HFFc6 (cell line): ENCODE results near the gene HPS3. TPM values are rescaled to one million over a fixed set of nuclear protein-coding genes. Genes with fewer than 3 reads are reported as not detected.
A peak's percentile ranks its signal among the peaks of the same experiment; 100 is the strongest.

Experiments
- DNase-seq: peaks from one replicate; pipeline ENCODE4 v3.0.0-alpha.2; 2018
- H3K27ac Mint-ChIP-seq: 2 replicates; pipeline ENCODE4 v1.8.0; 2020; ENCODE audit warnings: mild to moderate bottlenecking, mixed read lengths
- H3K27me3 Mint-ChIP-seq: 2 replicates; pipeline ENCODE4 v1.8.0; 2021; ENCODE audit warnings: mild to moderate bottlenecking, moderate library complexity, mixed read lengths; ENCODE audit not compliant: insufficient read depth
- H3K36me3 Mint-ChIP-seq: 2 replicates; pipeline ENCODE4 v1.8.0; 2021; ENCODE audit warnings: low read depth, mixed read lengths
- H3K4me1 Mint-ChIP-seq: 2 replicates; pipeline ENCODE4 v1.8.0; 2020; ENCODE audit warnings: low read depth, mixed read lengths
- H3K4me3 Mint-ChIP-seq: 2 replicates; pipeline ENCODE4 v1.8.0; 2020; ENCODE audit warnings: mild to moderate bottlenecking, moderate library complexity, mixed read lengths
- H3K9me3 Mint-ChIP-seq: 2 replicates; pipeline ENCODE4 v1.8.0; 2020; ENCODE audit warnings: mild to moderate bottlenecking, mixed read lengths
- long read RNA-seq: library from polyadenylated mRNA; unstranded; transcript quantifications from one replicate; pipeline ENCODE4 v2.0.0, GENCODE V29; 2019
- total RNA-seq, 6 experiments: library from RNA; stranded (reverse); fragmentation: NEBNext Ultra II Directional; extraction: Animal tissue kit (Norgen Biotek cat#: 25700); gene quantifications; 2 replicates in 1 of 6; 3 replicates in 5 of 6; pipeline ENCODE4 v1.2.3, GENCODE V29; 2021
- TF ChIP-seq, protein P1 (sequence below): fragments of 200-600 bp; sonication (generic); IDR thresholded peaks from 2 replicates; pipeline ENCODE4 v1.5.0; 2021; ENCODE audit warnings: antibody characterized with exemption, mild to moderate bottlenecking

Gene HPS3, protein sequence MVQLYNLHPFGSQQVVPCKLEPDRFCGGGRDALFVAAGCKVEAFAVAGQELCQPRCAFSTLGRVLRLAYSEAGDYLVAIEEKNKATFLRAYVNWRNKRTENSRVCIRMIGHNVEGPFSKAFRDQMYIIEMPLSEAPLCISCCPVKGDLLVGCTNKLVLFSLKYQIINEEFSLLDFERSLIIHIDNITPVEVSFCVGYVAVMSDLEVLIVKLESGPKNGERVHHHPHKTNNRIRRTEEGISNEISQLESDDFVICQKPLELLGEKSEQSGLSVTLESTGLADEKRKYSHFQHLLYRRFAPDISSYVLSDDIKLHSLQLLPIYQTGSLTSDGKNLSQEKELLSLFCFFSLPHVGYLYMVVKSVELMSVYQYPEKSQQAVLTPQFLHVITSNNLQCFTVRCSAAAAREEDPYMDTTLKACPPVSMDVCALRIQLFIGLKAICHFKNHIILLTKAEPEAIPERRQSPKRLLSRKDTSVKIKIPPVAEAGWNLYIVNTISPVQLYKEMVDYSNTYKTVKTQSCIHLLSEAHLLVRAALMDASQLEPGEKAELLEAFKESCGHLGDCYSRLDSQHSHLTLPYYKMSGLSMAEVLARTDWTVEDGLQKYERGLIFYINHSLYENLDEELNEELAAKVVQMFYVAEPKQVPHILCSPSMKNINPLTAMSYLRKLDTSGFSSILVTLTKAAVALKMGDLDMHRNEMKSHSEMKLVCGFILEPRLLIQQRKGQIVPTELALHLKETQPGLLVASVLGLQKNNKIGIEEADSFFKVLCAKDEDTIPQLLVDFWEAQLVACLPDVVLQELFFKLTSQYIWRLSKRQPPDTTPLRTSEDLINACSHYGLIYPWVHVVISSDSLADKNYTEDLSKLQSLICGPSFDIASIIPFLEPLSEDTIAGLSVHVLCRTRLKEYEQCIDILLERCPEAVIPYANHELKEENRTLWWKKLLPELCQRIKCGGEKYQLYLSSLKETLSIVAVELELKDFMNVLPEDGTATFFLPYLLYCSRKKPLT
- 10 to 100 TPM; 15.6 to 24.8 (median 20.7) TPM for total RNA-seq
- long read RNA-seq, full-length matches to known transcripts: 13 of 21 reads
- long read RNA-seq, partial matches to known transcripts: 7 of 21 reads
- long read RNA-seq, other reads (novel, unspliced or antisense): 1 of 21 reads

DNA sequence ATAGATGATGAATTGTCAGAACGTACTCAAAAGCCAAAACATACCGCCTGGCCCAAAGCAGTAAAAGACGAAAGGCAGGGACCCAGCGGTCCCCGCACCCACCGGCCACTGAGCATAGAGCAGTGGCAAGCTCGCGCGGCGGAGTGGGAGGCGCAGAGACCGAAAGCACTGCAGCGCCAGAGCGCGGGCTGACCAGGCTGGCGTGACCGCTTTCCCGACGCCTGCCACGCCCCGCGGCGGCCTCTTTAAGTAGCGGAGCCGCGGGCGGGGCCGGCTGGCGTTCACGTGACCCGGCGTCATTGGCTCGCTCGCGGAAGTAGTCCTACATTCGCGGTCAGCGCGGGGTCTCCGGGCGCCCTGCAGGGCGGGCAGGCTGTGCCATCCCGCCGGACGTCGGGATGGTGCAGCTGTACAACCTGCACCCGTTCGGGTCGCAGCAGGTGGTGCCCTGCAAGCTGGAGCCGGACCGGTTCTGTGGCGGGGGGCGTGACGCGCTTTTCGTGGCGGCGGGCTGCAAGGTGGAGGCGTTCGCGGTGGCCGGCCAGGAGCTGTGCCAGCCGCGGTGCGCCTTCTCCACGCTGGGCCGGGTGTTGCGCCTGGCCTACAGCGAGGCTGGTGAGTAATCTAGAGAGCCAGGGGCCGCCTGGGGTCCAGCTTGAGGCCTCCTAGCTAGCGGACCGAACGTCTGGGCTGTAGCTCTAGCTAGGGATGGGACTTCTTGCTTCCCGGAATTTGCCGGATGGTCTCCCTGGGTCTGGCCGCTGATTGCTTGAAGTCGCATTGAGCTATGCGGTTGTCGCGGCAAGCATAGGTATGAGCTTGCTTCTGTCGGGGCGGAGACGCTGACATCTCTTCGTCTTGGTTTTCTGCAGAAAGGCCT is at the start of gene HPS3:
TSS of gene HPS3 (plus strand) at position 313 of the 880 bp plus-strand sequence. CDS start at position 399, 86 bp downstream.
- Mint-ChIP-seq H3K4me1 (peaks cover 44% of the 10 kb centered on the region), H3K9me3 (no peaks in the 10 kb centered on the region), H3K27ac (peak within 1 kb of the TSS; percentile 79), H3K27me3 (peaks cover 2% of the 10 kb centered on the region; the same call in 1 of the 2 replicates), H3K4me3 (peak within 1 kb of the TSS; percentile 96), H3K36me3 (0 out of 2 replicates have a peak, but pooled peaks cover 6% of the 10 kb centered on the region)
- TF ChIP-seq, protein P1, sequence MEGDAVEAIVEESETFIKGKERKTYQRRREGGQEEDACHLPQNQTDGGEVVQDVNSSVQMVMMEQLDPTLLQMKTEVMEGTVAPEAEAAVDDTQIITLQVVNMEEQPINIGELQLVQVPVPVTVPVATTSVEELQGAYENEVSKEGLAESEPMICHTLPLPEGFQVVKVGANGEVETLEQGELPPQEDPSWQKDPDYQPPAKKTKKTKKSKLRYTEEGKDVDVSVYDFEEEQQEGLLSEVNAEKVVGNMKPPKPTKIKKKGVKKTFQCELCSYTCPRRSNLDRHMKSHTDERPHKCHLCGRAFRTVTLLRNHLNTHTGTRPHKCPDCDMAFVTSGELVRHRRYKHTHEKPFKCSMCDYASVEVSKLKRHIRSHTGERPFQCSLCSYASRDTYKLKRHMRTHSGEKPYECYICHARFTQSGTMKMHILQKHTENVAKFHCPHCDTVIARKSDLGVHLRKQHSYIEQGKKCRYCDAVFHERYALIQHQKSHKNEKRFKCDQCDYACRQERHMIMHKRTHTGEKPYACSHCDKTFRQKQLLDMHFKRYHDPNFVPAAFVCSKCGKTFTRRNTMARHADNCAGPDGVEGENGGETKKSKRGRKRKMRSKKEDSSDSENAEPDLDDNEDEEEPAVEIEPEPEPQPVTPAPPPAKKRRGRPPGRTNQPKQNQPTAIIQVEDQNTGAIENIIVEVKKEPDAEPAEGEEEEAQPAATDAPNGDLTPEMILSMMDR: no peak; the same call in 1 of the 2 replicates
- peak; percentile 76 for DNase-seq

DNA sequence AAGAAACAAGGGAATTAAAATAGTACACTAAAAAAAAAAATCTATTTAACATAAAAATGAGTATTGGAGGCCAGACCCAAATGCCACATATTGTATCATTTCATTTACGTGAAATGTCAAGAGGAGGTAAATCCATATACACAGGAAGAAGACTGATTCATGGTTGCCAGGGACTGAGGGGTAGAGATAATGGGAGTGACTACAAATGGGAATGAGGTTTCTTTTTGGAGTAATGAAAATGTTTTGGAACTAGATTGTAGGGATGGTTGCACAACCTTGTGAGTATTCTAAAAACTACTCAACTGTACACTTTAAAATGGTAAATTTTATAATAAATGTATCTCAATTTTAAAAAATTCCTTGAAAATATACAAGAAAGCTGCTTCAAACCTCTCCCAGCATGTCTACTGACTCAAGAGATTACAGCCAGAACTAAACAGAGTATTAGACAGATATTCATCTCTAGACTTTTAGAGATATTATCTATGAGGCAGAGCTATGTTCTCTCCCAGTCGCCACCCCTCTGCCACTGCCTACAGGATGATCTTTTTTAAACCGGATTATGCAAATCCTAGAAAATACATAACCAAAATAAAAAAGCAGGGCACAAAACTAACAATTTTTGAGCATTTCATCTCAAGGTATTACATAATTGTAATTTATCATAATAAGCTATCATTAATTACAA is 49.3 kb upstream of the HPS3 start:
- Mint-ChIP-seq H3K27me3 (no peaks in the 10 kb centered on the region), H3K9me3 (no peaks in the 10 kb centered on the region), H3K27ac (peak overlapping the region; percentile 10), H3K36me3 (peaks cover 16% of the 10 kb centered on the region), H3K4me1 (peaks cover 36% of the 10 kb centered on the region), H3K4me3 (no peak overlapping the region; the same call in 1 of the 2 replicates)
- DNase-seq: peak; percentile 4
- TF ChIP-seq, protein P1: no peak

DNA sequence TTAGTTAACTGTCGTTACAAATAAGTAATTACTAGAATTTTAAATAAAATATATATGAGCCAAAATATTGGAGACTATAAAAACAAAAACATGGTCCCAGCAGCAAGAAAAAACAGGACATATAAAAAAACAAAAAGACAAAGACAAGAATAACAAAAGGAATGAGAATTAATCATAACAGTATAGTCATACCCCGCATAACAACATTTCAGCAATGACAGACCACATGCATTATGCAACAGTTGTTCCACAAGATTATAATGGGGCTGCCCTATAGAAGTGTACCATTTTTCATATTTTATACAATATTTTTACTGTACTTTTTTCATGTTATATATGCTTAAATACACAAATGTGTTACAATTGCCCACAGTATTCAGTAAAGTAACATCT is 48.7 kb upstream of the HPS3 start:
- TF ChIP-seq, protein P1: no peak
- DNase-seq: peak; percentile 26
- H3K4me1 Mint-ChIP-seq: peaks cover 41% of the 10 kb centered on the region
- no peak overlapping the region for H3K4me3 Mint-ChIP-seq
- peak overlapping the region; percentile 10; the same call in 1 of the 2 replicates for H3K27ac Mint-ChIP-seq
- H3K27me3 Mint-ChIP-seq: no peaks in the 10 kb centered on the region
- H3K36me3 Mint-ChIP-seq: peaks cover 16% of the 10 kb centered on the region
- H3K9me3 Mint-ChIP-seq: no peaks in the 10 kb centered on the region

DNA sequence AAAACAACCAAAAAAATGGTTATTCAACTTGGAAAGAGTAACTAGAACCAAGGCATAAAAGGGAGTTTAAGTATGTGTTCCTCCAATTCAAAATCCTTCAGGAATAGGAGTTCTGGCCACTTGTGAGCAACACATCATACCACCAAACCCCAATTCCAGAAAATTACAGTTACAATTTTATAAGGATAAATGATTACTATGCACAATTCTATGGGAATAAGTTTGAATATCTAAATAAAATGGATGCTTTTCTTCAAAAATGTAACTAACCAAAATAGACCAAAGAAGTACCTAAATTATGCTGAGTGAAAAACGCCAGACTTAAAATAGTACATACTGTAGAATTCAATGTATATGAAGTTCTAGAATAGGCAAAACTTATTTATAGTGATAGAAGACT is 47.7 kb upstream of the HPS3 start:
- H3K9me3 Mint-ChIP-seq: no peaks in the 10 kb centered on the region
- H3K4me3 Mint-ChIP-seq: no peak overlapping the region
- no peak for DNase-seq
- peaks cover 43% of the 10 kb centered on the region for H3K4me1 Mint-ChIP-seq
- peaks cover 16% of the 10 kb centered on the region for H3K36me3 Mint-ChIP-seq
- no peak overlapping the region for H3K27ac Mint-ChIP-seq
- no peaks in the 10 kb centered on the region for H3K27me3 Mint-ChIP-seq
- TF ChIP-seq, protein P1: no peak
